A673 (cell line): ENCODE data around the gene CDX1. TPM values are rescaled to one million over a fixed set of nuclear protein-coding genes. Genes with fewer than 3 reads are reported as not detected.

Experiments used
- BruUV-seq: library from RNA; stranded (reverse); fragments of 400-500 nt; replicated peaks from 2 replicates; lab custom pipeline; 2021; lab: Mats Ljungman, UMichigan
- CTCF ChIA-PET: fragments of 300-600 bp; sonication (Branson Sonifier 250); formaldehyde crosslinking; loops from one replicate; lab custom pipeline; 2022; ENCODE audit warnings: antibody characterized with exemption; lab: Charles Lee
- POLR2A ChIA-PET: fragments of 300-600 bp; sonication (Branson Sonifier 250); formaldehyde crosslinking; loops from one replicate; lab custom pipeline; 2022; ENCODE audit warnings: antibody characterized with exemption; ENCODE audit not compliant: low non-redundant PET; lab: Charles Lee
- DNase-seq: peaks from one replicate; pipeline ENCODE4 v3.0.0-alpha.2; 2015; ENCODE audit warnings: low spot score
- H3K27ac ChIP-seq: fragments of 200-600 bp; sonication (generic); 2 replicates; pipeline ENCODE4 v1.5.1; 2016; ENCODE audit warnings: mixed run types, low read depth, mild to moderate bottlenecking, mixed read lengths, antibody characterized with exemption, low read length; ENCODE audit not compliant: poor library complexity, severe bottlenecking
- H3K27me3 ChIP-seq: fragments of 200-600 bp; sonication (generic); replicated peaks from 2 replicates; pipeline ENCODE4 v1.6.1; 2017; ENCODE audit warnings: mixed run types, low read depth, mild to moderate bottlenecking, mixed read lengths, antibody characterized with exemption, low read length; ENCODE audit not compliant: insufficient read depth, poor library complexity
- H3K36me3 ChIP-seq: fragments of 200-600 bp; sonication (generic); 2 replicates; pipeline ENCODE4 v1.6.1; 2016; ENCODE audit warnings: mixed run types, mild to moderate bottlenecking, mixed read lengths, antibody characterized with exemption, low read length; ENCODE audit not compliant: insufficient read depth, poor library complexity, severe bottlenecking
- H3K4me1 ChIP-seq: fragments of 200-600 bp; sonication (generic); 2 replicates; pipeline ENCODE4 v1.6.1; 2017; ENCODE audit warnings: mixed run types, mild to moderate bottlenecking, mixed read lengths, antibody characterized with exemption, low read length; ENCODE audit not compliant: insufficient read depth, poor library complexity, severe bottlenecking
- H3K4me3 ChIP-seq: fragments of 200-600 bp; sonication (generic); 2 replicates; pipeline ENCODE4 v1.5.1; 2016; ENCODE audit warnings: low read depth, mixed run types, mild to moderate bottlenecking, mixed read lengths, low read length; ENCODE audit not compliant: poor library complexity, severe bottlenecking
- H3K9me3 ChIP-seq: fragments of 200-600 bp; sonication (generic); 2 replicates; pipeline ENCODE4 v1.6.1; 2016; ENCODE audit warnings: mixed run types, low read depth, mild to moderate bottlenecking, mixed read lengths, antibody characterized with exemption, low read length; ENCODE audit not compliant: poor library complexity, severe bottlenecking
- EZH2 ChIP-seq: fragments of 200-600 bp; sonication (generic); IDR thresholded peaks from 2 replicates; pipeline ENCODE4 v1.6.1; 2017; ENCODE audit warnings: borderline replicate concordance, low read depth, mild to moderate bottlenecking, mixed read lengths, antibody characterized with exemption, low read length; ENCODE audit not compliant: poor library complexity, severe bottlenecking
- intact Hi-C: fragments of 100-400 bp; cut with micrococcal nuclease; formaldehyde crosslinking; loops from one replicate; pipeline ENCODE4 v1.10.0; 2022; ENCODE audit not compliant: unreplicated experiment
- total RNA-seq: library from RNA; stranded (reverse); gene quantifications from 2 replicates; pipeline ENCODE4 v1.2.3, GENCODE V29; 2021
- TF ChIP-seq, protein P1 (sequence below): fragments of 300-800, 200-600 bp; sonication (generic); conservative IDR thresholded peaks from 2 replicates; pipeline ENCODE4 v1.5.1; 2017; ENCODE audit warnings: low read depth, mild to moderate bottlenecking, antibody characterized with exemption, low read length, moderate library complexity, mixed read lengths

CDX1 gene
- total RNA-seq, 1 experiment from 2014 or later = not detected

DNA sequence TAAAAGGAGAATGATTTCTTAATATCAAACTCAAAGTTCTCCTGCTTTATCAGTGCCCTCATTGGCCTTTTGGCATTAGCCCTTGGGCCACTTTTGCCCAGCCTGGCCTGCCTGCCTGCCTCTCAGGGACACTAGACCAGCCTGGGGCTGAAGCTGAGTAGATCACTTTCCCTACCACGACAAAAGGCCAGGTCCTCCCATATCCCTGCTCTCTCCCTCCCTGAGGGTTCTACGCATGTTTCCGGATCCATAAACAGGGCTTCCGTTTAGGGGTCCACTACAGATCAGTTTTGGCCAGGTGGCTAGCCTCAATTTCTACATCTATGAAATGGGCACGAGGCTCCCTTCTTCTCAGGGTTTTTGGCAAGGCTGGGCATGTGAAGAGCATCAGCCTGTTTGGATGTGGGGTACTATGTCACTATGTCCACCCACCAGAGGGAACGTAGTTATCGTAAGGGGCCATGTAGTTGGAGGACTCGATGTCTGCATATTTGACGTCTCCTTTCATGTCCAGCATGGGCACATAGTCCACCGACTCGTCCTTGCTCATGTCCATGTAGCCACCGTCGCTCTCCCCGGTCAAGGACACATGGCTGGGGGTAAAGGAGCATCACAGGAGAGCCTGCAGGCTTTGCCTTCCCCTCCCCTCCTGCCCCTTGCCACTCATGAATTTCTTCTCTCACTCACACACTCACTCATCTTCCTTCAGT, 45.0 kb upstream of the CDX1 start:
- no peaks in the 10 kb centered on the region for H3K9me3 ChIP-seq
- POLR2A ChIA-PET = no interaction called here
- H3K4me1 ChIP-seq = no peaks in the 10 kb centered on the region
- CTCF ChIA-PET = interaction anchor here (0.7 kb wide), 1 partner anchor 279 kb away, joined by 12 read pairs; no protein-coding TSS in a partner anchor
- TF ChIP-seq EZH2 = no peak
- TF ChIP-seq, protein P1, sequence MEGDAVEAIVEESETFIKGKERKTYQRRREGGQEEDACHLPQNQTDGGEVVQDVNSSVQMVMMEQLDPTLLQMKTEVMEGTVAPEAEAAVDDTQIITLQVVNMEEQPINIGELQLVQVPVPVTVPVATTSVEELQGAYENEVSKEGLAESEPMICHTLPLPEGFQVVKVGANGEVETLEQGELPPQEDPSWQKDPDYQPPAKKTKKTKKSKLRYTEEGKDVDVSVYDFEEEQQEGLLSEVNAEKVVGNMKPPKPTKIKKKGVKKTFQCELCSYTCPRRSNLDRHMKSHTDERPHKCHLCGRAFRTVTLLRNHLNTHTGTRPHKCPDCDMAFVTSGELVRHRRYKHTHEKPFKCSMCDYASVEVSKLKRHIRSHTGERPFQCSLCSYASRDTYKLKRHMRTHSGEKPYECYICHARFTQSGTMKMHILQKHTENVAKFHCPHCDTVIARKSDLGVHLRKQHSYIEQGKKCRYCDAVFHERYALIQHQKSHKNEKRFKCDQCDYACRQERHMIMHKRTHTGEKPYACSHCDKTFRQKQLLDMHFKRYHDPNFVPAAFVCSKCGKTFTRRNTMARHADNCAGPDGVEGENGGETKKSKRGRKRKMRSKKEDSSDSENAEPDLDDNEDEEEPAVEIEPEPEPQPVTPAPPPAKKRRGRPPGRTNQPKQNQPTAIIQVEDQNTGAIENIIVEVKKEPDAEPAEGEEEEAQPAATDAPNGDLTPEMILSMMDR = no peak
- H3K36me3 ChIP-seq = peaks cover 8% of the 10 kb centered on the region
- intact Hi-C loops = no loop called here
- BruUV-seq = no TSS peak
- DNase-seq = no peak
- H3K27ac ChIP-seq = no peak overlapping the region
- no peaks in the 10 kb centered on the region for H3K27me3 ChIP-seq
- no peak overlapping the region for H3K4me3 ChIP-seq

DNA sequence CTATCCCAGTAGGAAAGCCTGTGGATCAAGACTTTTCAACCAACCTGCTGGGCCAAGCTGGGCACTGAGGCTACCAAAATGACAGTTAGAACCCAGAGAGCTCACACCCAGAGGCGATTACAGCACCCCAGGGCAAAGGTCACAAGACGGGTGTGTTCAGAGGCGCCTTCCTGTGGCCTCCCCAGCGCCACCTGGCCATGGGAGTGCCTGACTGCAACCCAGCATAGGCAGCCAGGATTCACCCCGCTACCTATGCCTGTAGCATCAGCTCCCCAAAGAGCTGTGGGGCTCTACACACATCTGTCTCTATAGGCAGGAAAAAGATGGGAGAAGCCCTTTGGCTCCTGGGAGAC, 44.4 kb upstream of the CDX1 start:
- Histone ChIP-seq H3K4me1 (no peaks in the 10 kb centered on the region), H3K9me3 (no peaks in the 10 kb centered on the region), H3K27ac (no peak overlapping the region), H3K36me3 (peaks cover 8% of the 10 kb centered on the region), H3K4me3 (no peak overlapping the region), H3K27me3 (no peaks in the 10 kb centered on the region)
- no TSS peak for BruUV-seq
- CTCF ChIA-PET = no interaction called here
- TF ChIP-seq EZH2 = no peak
- TF ChIP-seq, protein P1 = peak; percentile 29; the same call in 1 of the 2 replicates
- POLR2A ChIA-PET = no interaction called here
- intact Hi-C loops = no loop called here
- no peak for DNase-seq

DNA sequence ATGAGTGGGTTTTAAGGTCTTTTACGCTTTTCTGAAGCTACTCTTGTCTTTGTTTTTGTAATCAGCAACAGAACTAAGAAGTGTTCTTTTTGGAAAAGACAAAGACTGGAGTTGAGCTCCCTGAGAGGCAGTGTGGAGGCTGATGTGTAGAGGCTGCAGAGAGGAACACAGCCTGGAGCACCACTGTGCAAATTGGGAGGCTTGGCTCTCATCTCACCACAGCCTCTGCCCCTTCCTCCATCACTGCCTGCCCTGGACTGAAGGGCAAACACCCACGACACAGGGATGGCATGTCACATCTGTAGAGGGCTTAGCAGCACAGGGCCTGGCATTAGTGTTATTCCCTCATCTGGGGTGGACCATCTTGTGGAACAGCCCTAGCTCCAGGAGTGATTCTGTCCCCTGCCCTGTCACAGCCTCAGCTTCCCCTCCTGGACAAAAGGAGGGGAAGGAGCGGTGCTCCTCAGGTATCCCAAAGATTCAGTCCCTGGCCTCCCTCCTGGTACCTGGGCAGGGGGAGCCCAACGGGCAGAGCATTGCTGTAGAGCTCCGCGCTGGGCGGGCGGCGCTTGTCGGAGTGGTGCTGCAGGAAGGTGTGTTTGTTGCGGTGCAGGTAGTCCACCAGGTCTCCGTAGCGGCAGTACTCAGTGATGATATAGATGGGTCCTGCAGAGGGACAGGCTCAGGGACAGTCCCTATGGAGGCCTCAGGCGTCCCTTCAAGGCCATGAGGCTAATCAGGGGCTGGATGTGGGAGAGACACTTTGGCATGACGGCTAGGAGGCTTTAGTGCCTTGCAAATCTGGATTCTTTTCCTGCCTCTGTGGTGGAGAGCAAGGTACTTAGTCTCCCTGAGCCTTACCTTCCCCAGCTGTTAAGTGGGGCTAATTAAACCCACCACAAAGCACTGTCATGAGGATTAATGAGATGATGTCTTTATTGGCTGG, 43.8 kb upstream of the CDX1 start:
- ChIA-PET CTCF (no interaction called here), POLR2A (no interaction called here)
- Histone ChIP-seq H3K4me1 (no peaks in the 10 kb centered on the region), H3K9me3 (no peaks in the 10 kb centered on the region), H3K27me3 (no peaks in the 10 kb centered on the region), H3K4me3 (no peak overlapping the region), H3K36me3 (peaks cover 4% of the 10 kb centered on the region), H3K27ac (no peak overlapping the region)
- TF ChIP-seq, protein P1 = no peak
- TF ChIP-seq EZH2 = no peak
- intact Hi-C loops = no loop called here
- BruUV-seq = no TSS peak
- no peak for DNase-seq
